B cell (primary cell): ENCODE measurements around the gene OR2J1. TPM values are rescaled to one million over a fixed set of nuclear protein-coding genes. Genes with fewer than 3 reads are reported as not detected.

Experiments used
- polyA plus RNA-seq: library from polyadenylated mRNA; depleted of rRNA; stranded (reverse); fragments of >200 nt; gene quantifications from 2 replicates; pipeline ENCODE4 v1.2.3, GENCODE V29; 2012
- total RNA-seq, 2 donors: library from RNA; stranded (reverse); fragments of 120-200 nt in 1 of 2; gene quantifications; 1 replicate in 1 of 2; 2 replicates in 1 of 2; pipeline versions ENCODE4 v1.2.3 to v1.2.4, GENCODE V29; 2013 to 2022

Gene OR2J1
- total and polyA plus RNA-seq, 2 donors (not counting 1 experiment from before 2014, with no cell fraction given), result not detected

Other genes starting within 250 kb of the OR2J1 start
- 66.7 and 70.0 TPM in 2 replicates for gene TRIM27, start 175.5 kb upstream of the OR2J1 start, total RNA-seq
- 47.1 and 48.3 TPM in 2 replicates for gene TRIM27, start 175.5 kb upstream of the OR2J1 start, polyA plus RNA-seq
- 0.10 and 0.17 TPM in 2 replicates for gene ZNF311, start 94.2 kb upstream of the OR2J1 start, total RNA-seq
- gene ZNF311, start 94.2 kb upstream of the OR2J1 start, polyA plus RNA-seq, result not detected in 2 replicates
- not detected in 2 replicates for gene OR2W1, start 54.3 kb upstream of the OR2J1 start, total RNA-seq
- gene OR2W1, start 54.3 kb upstream of the OR2J1 start, polyA plus RNA-seq, result not detected in 2 replicates
- gene OR2B3, start 12.2 kb upstream of the OR2J1 start, total RNA-seq, result not detected in 2 replicates
- not detected in 2 replicates for gene OR2B3, start 12.2 kb upstream of the OR2J1 start, polyA plus RNA-seq
- gene OR2J3, start 8.6 kb downstream of the OR2J1 start, total RNA-seq, result not detected in 2 replicates
- gene OR2J3, start 8.6 kb downstream of the OR2J1 start, polyA plus RNA-seq, result not detected in 2 replicates
- gene OR2J2, start 71.4 kb downstream of the OR2J1 start, total RNA-seq, result not detected in 2 replicates
- gene OR2J2, start 71.4 kb downstream of the OR2J1 start, polyA plus RNA-seq, result not detected in 2 replicates
- not detected in 2 replicates for gene OR14J1, start 202.2 kb downstream of the OR2J1 start, total RNA-seq
- not detected in 2 replicates for gene OR14J1, start 202.2 kb downstream of the OR2J1 start, polyA plus RNA-seq